DND-41 (cell line): ENCODE data around the gene BCL7A.

Experiments
- ATAC-seq: fragments of 200-7000 bp; cut with Tn5 transposase; 3 replicates; pipeline ENCODE4 v1.9.1; 2021; ENCODE audit warnings: low read depth; ENCODE audit not compliant: insufficient read depth
- DNase-seq: peaks from one replicate; pipeline ENCODE4 v3.0.0-alpha.2; 2020
- H2AFZ ChIP-seq: 2 replicates; pipeline ENCODE4 v1.6.0; 2012; ENCODE audit warnings: low read depth, low read length
- H3K27ac ChIP-seq: 2 replicates; pipeline ENCODE4 v1.5.1; 2012; ENCODE audit warnings: low read length, inconsistent platforms
- H3K27me3 ChIP-seq: fragments of 200-600 bp; sonication (generic); 2 replicates; pipeline ENCODE4 v1.6.0; 2012; ENCODE audit warnings: low read length, mild to moderate bottlenecking, inconsistent platforms; ENCODE audit not compliant: insufficient read depth, poor library complexity
- H3K36me3 ChIP-seq: 2 replicates; pipeline ENCODE4 v1.5.1; 2012; ENCODE audit warnings: low read length, inconsistent platforms; ENCODE audit not compliant: insufficient read depth
- H3K4me1 ChIP-seq: 2 replicates; pipeline ENCODE4 v1.5.1; 2012; ENCODE audit warnings: mild to moderate bottlenecking, low read length; ENCODE audit not compliant: insufficient read depth
- H3K4me2 ChIP-seq: 2 replicates; pipeline ENCODE4 v1.6.0; 2012; ENCODE audit warnings: mild to moderate bottlenecking, moderate library complexity, low read length, inconsistent platforms; ENCODE audit not compliant: insufficient read depth
- H3K4me3 ChIP-seq, 2 experiments: fragments of 200-600 bp in 1 of 2; shearing (Covaris generic) in 1 of 2; 2 replicates each; pipeline ENCODE4 v1.5.1; 2012 to 2016; ENCODE audit warnings: inconsistent platforms in 2 of 2, low read length in 2 of 2, mild to moderate bottlenecking in 2 of 2, low read depth in 1 of 2, moderate library complexity in 1 of 2
- H3K79me2 ChIP-seq: 2 replicates; pipeline ENCODE4 v1.6.0; 2012; ENCODE audit warnings: low read length, inconsistent platforms; ENCODE audit not compliant: insufficient read depth
- H3K9ac ChIP-seq: 2 replicates; pipeline ENCODE4 v1.6.0; 2012; ENCODE audit warnings: low read depth, mild to moderate bottlenecking, inconsistent platforms, low read length, moderate library complexity
- H3K9me3 ChIP-seq: 2 replicates; pipeline ENCODE4 v1.5.1; 2012; ENCODE audit warnings: low read length, moderate library complexity, mild to moderate bottlenecking, inconsistent platforms; ENCODE audit not compliant: insufficient read depth, severe bottlenecking
- H4K20me1 ChIP-seq: 2 replicates; pipeline ENCODE4 v1.6.0; 2012; ENCODE audit warnings: low read length; ENCODE audit not compliant: insufficient read depth
- CTCF ChIP-seq: IDR thresholded peaks from 2 replicates; pipeline ENCODE4 v1.5.1; 2012; ENCODE audit warnings: borderline replicate concordance, low read length, moderate library complexity, mild to moderate bottlenecking; ENCODE audit not compliant: poor library complexity, severe bottlenecking; ENCODE audit errors: extremely low read depth
- EZH2 ChIP-seq: IDR thresholded peaks from 3 replicates; pipeline ENCODE4 v1.6.1; 2012; ENCODE audit warnings: borderline replicate concordance, low read depth, mild to moderate bottlenecking, moderate library complexity, low read length, inconsistent platforms; ENCODE audit not compliant: severe bottlenecking

BCL7A gene

GRCh38 chr12:122018457-122018856, 3.2 kb upstream of the BCL7A start:
- DNase-seq (no peak), ATAC-seq (no peak)
- 0 out of 2 replicates have a peak overlapping the region, but pooled peaks have one; percentile 8 for H3K4me2 ChIP-seq
- no peak overlapping the region for H2AFZ ChIP-seq
- H3K79me2 ChIP-seq: peaks cover 43% of the 10 kb centered on the region
- no peaks in the 10 kb centered on the region for H3K9me3 ChIP-seq
- no peak overlapping the region for H3K9ac ChIP-seq
- H3K4me1 ChIP-seq: peaks cover 54% of the 10 kb centered on the region
- H3K4me3 ChIP-seq: no peak overlapping the region
- TF ChIP-seq CTCF: no peak
- TF ChIP-seq EZH2: no peak
- no peaks in the 10 kb centered on the region for H3K27me3 ChIP-seq
- H4K20me1 ChIP-seq: peaks cover 4% of the 10 kb centered on the region; the same call in 1 of the 2 replicates
- H3K27ac ChIP-seq: peak overlapping the region; percentile 14; the same call in 1 of the 2 replicates
- H3K36me3 ChIP-seq: no peaks in the 10 kb centered on the region; the same call in 1 of the 2 replicates

- Histone ChIP-seq H3K79me2 (peaks cover 48% of the 10 kb centered on the region), H4K20me1 (peaks cover 8% of the 10 kb centered on the region), H3K4me1 (peaks cover 54% of the 10 kb centered on the region), H3K9ac (no peak overlapping the region), H3K27ac (0 out of 2 replicates have a peak overlapping the region, but pooled peaks have one; percentile 14), H3K9me3 (no peaks in the 10 kb centered on the region), H2AFZ (no peak overlapping the region), H3K4me3 (no peak overlapping the region), H3K36me3 (peaks cover 3% of the 10 kb centered on the region; the same call in 1 of the 2 replicates), H3K4me2 (peak overlapping the region; percentile 48; the same call in 1 of the 2 replicates), H3K27me3 (no peaks in the 10 kb centered on the region)
- ATAC-seq: no peak
- DNase-seq: no peak
- TF ChIP-seq EZH2 (no peak), CTCF (no peak)
Observed at GRCh38 chr12:122018937-122019336, 2.7 kb upstream of the BCL7A start.

DNA sequence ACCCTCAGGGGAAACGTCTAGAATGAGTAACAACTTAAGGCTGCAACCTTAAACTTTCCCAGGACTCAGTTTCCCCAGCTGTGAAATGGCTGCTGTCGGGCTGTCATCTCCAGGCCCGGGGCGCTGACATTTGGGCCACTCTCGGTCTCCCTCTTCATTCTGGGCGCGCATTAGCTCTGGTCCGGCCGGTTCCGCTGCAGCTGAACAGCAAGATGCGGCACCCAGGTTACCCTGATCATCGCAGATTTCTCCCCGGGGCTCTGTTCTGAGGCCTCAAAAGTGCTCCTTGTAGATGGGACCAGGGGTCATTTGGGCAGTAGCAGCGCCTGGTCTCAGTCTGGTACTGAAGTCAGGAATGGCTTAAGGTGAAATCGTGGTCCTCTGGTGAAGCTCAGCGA, 890 bp upstream of the BCL7A start:
- peak overlapping the region; percentile 98 for H3K4me2 ChIP-seq
- H2AFZ ChIP-seq: peak overlapping the region; percentile 82
- no peak for ATAC-seq
- H3K36me3 ChIP-seq: peaks cover 8% of the 10 kb centered on the region; the same call in 1 of the 2 replicates
- peak overlapping the region; percentile 88 for H3K27ac ChIP-seq
- peaks cover 18% of the 10 kb centered on the region for H4K20me1 ChIP-seq
- peaks cover 57% of the 10 kb centered on the region for H3K4me1 ChIP-seq
- peak overlapping the region; percentile 48 to 81 for H3K4me3 ChIP-seq
- no peaks in the 10 kb centered on the region for H3K9me3 ChIP-seq
- no peak for DNase-seq
- H3K79me2 ChIP-seq: peaks cover 67% of the 10 kb centered on the region
- TF ChIP-seq EZH2: no peak
- TF ChIP-seq CTCF: no peak
- no peaks in the 10 kb centered on the region for H3K27me3 ChIP-seq
- peak overlapping the region; percentile 95 for H3K9ac ChIP-seq
